H1 (cell line): Measurements from ENCODE around the gene TPD52L3. TPM values are rescaled to one million over a fixed set of nuclear protein-coding genes. Genes with fewer than 3 reads are reported as not detected.

Source experiments
- BACH1 ChIP-seq: IDR thresholded peaks from 2 replicates; pipeline ENCODE4 v1.6.1; 2012; ENCODE audit warnings: low read length, improper control_type of control experiment
- CBX5 ChIP-seq: fragments of 300-800, 300-1000 bp; sonication (generic); IDR thresholded peaks from 2 replicates; pipeline ENCODE4 v1.7.1; 2016; ENCODE audit warnings: antibody characterized with exemption, low read length, low read depth
- CHD2 ChIP-seq: IDR thresholded peaks from 2 replicates; pipeline ENCODE4 v1.6.1; 2012; ENCODE audit warnings: low read length, improper control_type of control experiment
- GTF2F1 ChIP-seq: IDR thresholded peaks from 2 replicates; pipeline ENCODE4 v1.6.1; 2012; ENCODE audit warnings: low read depth, low read length, improper control_type of control experiment, borderline replicate concordance
- PHF8 ChIP-seq: fragments of 200-600 bp; sonication (generic); conservative IDR thresholded peaks from 2 replicates; pipeline ENCODE4 v1.7.1; 2012; ENCODE audit warnings: low read depth, mild to moderate bottlenecking, inconsistent platforms, low read length, moderate library complexity
- POLR2AphosphoS5 ChIP-seq: IDR thresholded peaks from 2 replicates; pipeline ENCODE4 v1.6.1; 2011; ENCODE audit warnings: low read depth, low read length
- SIX5 ChIP-seq: IDR thresholded peaks from 2 replicates; pipeline ENCODE4 v1.6.1; 2011; ENCODE audit warnings: mild to moderate bottlenecking, low read depth, low read length
- TAF7 ChIP-seq: optimal IDR thresholded peaks from 2 replicates; pipeline ENCODE3; 2011; ENCODE audit warnings: low read depth, mild to moderate bottlenecking, inconsistent platforms, low read length, moderate library complexity, borderline replicate concordance
- polyA plus RNA-seq, 7 experiments: library from polyadenylated mRNA; depleted of rRNA in 3 of 7; stranded (reverse) in 5 of 7; unstranded in 2 of 7; fragments of >200 nt in 5 of 7; fragments of 200-250 nt in 2 of 7; gene quantifications; 1 replicate in 5 of 7; 2 replicates in 1 of 7; 4 replicates in 1 of 7; pipeline versions ENCODE4 v1.2.1 to v1.2.3, GENCODE V29; 2011 to 2013; ENCODE audit warnings: missing spikeins in 2 of 7, mixed read lengths in 2 of 7
- total RNA-seq: library from RNA; stranded (reverse); fragmentation: NEBNext Ultra II Directional; extraction: Animal tissue kit (Norgen Biotek cat#: 25700); gene quantifications from 2 replicates; pipeline ENCODE4 v1.2.1, GENCODE V29; 2021

The TPD52L3 gene
- total and polyA plus RNA-seq, 2 of the 8 experiments (the other 6 are each of a cell fraction or from before 2014, with no cell fraction given) = not detected

GRCh38 chr9:6356441-6356840, 28.3 kb downstream of the TPD52L3 start (continued):
- TF ChIP-seq GTF2F1 (no peak), SIX5 (no peak), POLR2AphosphoS5 (no peak), CBX5 (no peak), PHF8 (no peak), BACH1 (no peak), CHD2 (no peak), TAF7 (no peak)
